K562 (cell line): ENCODE results near the gene TEAD4. TPM values are rescaled to one million over a fixed set of nuclear protein-coding genes. Genes with fewer than 3 reads are reported as not detected.
A peak's percentile ranks its signal among the peaks of the same experiment; 100 is the strongest.

Experiments used
- ATF3 ChIP-seq, 2 experiments: fragments of 450-650 bp in 1 of 2; sonication (generic) in 1 of 2; formaldehyde crosslinking in 1 of 2; IDR thresholded peaks in 1 of 2; conservative IDR thresholded peaks in 1 of 2; 2 replicates each; pipeline versions ENCODE4 v1.6.1 to v1.8.1; 2016 to 2023; ENCODE audit warnings: mild to moderate bottlenecking in 2 of 2, moderate library complexity in 2 of 2, inconsistent platforms in 1 of 2, missing genetic modification reagents in 1 of 2
- DMBX1 ChIP-seq: fragments of 250-450 bp; sonication (Bioruptor Pico); IDR thresholded peaks from 2 replicates; pipeline ENCODE4 v1.8.0; 2022; ENCODE audit warnings: inconsistent platforms, mild to moderate bottlenecking, moderate library complexity, borderline replicate concordance
- GATAD2B ChIP-seq: fragments of 450-650 bp; IDR thresholded peaks from 2 replicates; pipeline ENCODE4 v1.6.1; 2017; ENCODE audit warnings: mild to moderate bottlenecking, borderline replicate concordance
- MGA ChIP-seq: fragments of 450-650 bp; IDR thresholded peaks from 2 replicates; pipeline ENCODE4 v1.6.1; 2016; ENCODE audit warnings: mild to moderate bottlenecking, moderate library complexity
- MXI1 ChIP-seq: IDR thresholded peaks from 2 replicates; pipeline ENCODE4 v1.6.1; 2011; ENCODE audit warnings: low read depth, mild to moderate bottlenecking, improper control_type of control experiment, low read length
- MYNN ChIP-seq, 2 experiments: sonication (generic); formaldehyde crosslinking in 1 of 2; IDR thresholded peaks; 2 replicates each; pipeline versions ENCODE4 v1.5.0 to v1.6.1; 2016 to 2020; ENCODE audit warnings: antibody characterized with exemption in 1 of 2, missing genetic modification reagents in 1 of 2
- POLR2G ChIP-seq: fragments of 200-400 bp; formaldehyde crosslinking; IDR thresholded peaks from 2 replicates; pipeline ENCODE4 v1.6.1; 2017; ENCODE audit warnings: low read depth, mild to moderate bottlenecking, antibody characterized with exemption, low read length, moderate library complexity
- TBP ChIP-seq: optimal IDR thresholded peaks from 2 replicates; pipeline ENCODE3; 2011; ENCODE audit warnings: low read depth, low read length, improper control_type of control experiment
- U2AF1 ChIP-seq: fragments of 200-400 bp; formaldehyde crosslinking; optimal IDR thresholded peaks from 2 replicates; pipeline ENCODE3; 2017; ENCODE audit warnings: mild to moderate bottlenecking, low read depth, low read length, moderate library complexity
- XRCC3 ChIP-seq: fragments of 450-650 bp; IDR thresholded peaks from 2 replicates; pipeline ENCODE4 v1.6.1; 2017; ENCODE audit warnings: mild to moderate bottlenecking, moderate library complexity
- ZBED1 ChIP-seq: IDR thresholded peaks from 2 replicates; pipeline ENCODE4 v1.6.1; 2014
- ZNF124 ChIP-seq: sonication (generic); formaldehyde crosslinking; IDR thresholded peaks from 2 replicates; pipeline ENCODE4 v1.8.1; 2022; ENCODE audit warnings: missing genetic modification reagents
- polyA plus RNA-seq, 8 experiments: library from polyadenylated mRNA; depleted of rRNA in 4 of 8; stranded (reverse) in 5 of 8; unstranded in 3 of 8; fragments of >200 nt; fragmentation: Nextera tagmentation in 2 of 8; fragmentation: Illumina TruSeq in 1 of 8; extraction: Ambion mirVana in 2 of 8; extraction: Trizol in 1 of 8; gene quantifications; 2 replicates each; pipeline versions ENCODE4 v1.2.1 to v1.2.3, GENCODE V29; 2011 to 2014; ENCODE audit warnings: inconsistent platforms in 1 of 8, missing spikeins in 1 of 8
- total RNA-seq, 7 experiments: library from RNA; depleted of rRNA in 6 of 7; stranded (reverse); fragments of >200 nt in 6 of 7; fragmentation: Illumina TruSeq in 2 of 7; extraction: Trizol in 2 of 7; gene quantifications; 2 replicates each; pipeline versions ENCODE4 v1.2.1 to v1.2.3, GENCODE V29; 2011 to 2021; ENCODE audit warnings: low replicate concordance in 1 of 7
- TF ChIP-seq, protein P1 (sequence below): fragments of 200-800 bp; sonication (Bioruptor generic); IDR thresholded peaks from 2 replicates; pipeline ENCODE4 v1.6.1; 2017; ENCODE audit warnings: missing genetic modification characterization, missing compliant biosample characterization

The TEAD4 gene
- total and polyA plus RNA-seq, 9 of the 15 experiments (the other 6 are each of a cell fraction or from before 2014, with no cell fraction given): 0.82 to 40.0 (median 17.0) TPM

DNA sequence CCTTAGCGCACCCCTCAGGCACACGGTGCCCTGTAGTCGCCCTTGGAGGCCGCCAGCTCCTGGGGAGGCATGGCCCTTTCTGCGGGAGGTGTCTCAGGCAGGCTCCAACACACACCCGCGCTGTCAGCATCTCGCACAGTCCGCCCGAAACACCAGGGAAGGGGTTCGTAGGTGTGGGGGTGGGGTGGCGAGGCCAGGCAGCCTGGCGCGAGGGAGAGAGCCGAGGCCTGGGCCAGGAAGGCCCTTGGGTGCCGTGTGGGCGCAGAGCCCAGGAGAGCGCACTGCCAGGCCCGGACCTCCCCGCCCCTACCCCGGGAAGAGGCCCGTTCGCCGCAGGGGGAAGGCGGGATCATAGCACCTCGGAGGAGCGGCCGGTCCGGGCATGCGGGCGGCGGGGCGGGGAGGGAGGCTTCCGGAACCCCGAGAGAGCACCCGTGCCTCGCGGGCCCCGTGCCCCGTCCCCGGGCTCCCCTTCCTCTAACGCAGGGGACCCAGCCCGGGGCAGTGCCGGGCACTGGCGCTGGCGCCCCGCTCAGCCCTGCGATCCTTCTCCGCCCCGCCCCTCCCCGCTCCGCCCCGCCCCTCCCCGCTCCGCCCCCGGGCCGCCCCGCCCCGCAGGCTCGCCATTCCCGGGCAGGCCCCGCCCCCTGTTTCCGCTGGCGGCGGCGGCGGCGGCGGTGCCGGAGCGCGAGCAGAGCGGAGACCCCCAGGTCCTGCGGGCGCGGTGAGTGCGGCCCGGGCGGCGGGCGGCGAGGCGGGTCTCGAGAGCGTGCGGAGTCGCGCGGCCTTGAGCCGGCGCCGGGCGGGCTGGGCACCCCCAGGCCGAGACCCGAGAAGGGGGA lies 117.8 kb downstream of the TEAD4 start, which contains the start of gene TSPAN9 (continued):
- 0 out of 2 replicates have a peak, but pooled peaks have one; percentile 8 for TF ChIP-seq POLR2G
- no peak for TF ChIP-seq TBP
- TF ChIP-seq ZNF124 (CRISPR knock-in tag): no peak
- TF ChIP-seq, protein P1, sequence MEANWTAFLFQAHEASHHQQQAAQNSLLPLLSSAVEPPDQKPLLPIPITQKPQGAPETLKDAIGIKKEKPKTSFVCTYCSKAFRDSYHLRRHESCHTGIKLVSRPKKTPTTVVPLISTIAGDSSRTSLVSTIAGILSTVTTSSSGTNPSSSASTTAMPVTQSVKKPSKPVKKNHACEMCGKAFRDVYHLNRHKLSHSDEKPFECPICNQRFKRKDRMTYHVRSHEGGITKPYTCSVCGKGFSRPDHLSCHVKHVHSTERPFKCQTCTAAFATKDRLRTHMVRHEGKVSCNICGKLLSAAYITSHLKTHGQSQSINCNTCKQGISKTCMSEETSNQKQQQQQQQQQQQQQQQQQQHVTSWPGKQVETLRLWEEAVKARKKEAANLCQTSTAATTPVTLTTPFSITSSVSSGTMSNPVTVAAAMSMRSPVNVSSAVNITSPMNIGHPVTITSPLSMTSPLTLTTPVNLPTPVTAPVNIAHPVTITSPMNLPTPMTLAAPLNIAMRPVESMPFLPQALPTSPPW: peak; percentile 81
- TF ChIP-seq MGA: peak; percentile 48; the same call in 1 of the 2 replicates
- no peak for TF ChIP-seq XRCC3
- TF ChIP-seq MXI1: no peak
- no peak for TF ChIP-seq MYNN (IDR thresholded peaks at IDR 0.05)
- TF ChIP-seq MYNN (CRISPR knock-in tag; IDR thresholded peaks at IDR 0.05): no peak
- no peak for TF ChIP-seq ATF3 (IDR thresholded peaks at IDR 0.05)
- TF ChIP-seq ATF3 (CRISPR knock-in tag; conservative IDR thresholded peaks at IDR 0.05): no peak
- TF ChIP-seq DMBX1 (CRISPR knock-in tag): no peak
- no peak for TF ChIP-seq ZBED1
- TF ChIP-seq GATAD2B: no peak
- no peak for TF ChIP-seq U2AF1
